ENCODE data around the gene SH3RF3. TPM values are rescaled to one million over a fixed set of nuclear protein-coding genes. Genes with fewer than 3 reads are reported as not detected.
A peak's percentile ranks its signal among the peaks of the same experiment; 100 is the strongest.

SH3RF3 gene
- polyA plus RNA-seq, 1 donor: 5.0 TPM

DNA sequence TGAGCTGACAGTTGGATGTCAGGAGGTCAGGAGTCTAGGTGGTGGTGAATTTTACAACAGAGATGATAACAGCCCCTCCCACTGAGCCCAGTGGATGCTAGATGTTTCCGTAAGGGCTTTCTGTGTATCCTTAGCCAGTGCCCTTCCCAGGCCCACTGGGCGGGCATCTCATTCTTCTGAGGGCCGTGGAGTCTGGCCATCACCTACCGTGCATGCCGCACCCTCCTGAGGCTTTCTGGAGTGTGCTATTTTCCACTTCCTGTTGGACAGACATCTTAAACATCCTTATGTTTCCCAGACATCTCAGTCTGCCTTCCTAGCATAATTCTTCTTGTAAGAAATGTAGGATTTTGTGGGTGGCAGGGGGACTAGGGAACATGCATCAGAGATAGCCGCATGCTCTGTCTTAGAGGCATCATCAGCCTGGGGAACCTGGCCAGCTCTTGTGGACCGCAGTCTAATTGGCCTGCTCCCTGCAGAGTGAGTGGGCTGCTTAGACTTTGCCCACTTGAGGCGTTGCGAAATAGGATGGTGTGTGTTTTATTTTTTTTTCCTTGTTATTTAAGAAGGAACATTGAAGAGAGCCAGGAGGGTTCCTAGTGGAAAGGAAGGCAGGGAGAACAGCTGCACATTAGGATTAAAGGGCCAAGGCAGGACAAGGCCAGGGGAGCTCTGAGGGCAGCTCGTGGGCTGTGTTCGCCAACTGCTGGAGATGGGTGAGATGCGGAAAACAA lies 135.8 kb downstream of the SH3RF3 start:
- DNase-seq: no peak

DNA sequence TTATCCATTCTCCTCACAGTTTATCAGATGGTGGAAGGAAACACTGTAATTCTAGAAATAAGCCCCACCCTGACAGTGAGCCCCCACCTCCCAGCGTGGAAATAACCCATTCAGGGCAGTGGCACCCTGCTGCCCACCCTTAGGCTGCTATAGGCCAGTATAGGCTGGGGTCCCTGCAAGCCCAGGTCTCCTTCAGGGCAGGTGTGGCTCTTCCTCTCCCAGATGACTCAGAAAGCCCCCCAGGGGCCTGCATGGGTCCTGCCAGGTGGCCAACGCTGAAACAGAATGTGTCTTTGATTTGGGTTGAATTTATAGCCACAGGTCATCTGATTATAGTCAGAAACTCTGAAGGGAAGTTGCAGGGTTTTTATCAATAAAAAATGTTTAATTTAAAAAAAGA lies 136.4 kb downstream of the SH3RF3 start:
- DNase-seq: no peak

DNA sequence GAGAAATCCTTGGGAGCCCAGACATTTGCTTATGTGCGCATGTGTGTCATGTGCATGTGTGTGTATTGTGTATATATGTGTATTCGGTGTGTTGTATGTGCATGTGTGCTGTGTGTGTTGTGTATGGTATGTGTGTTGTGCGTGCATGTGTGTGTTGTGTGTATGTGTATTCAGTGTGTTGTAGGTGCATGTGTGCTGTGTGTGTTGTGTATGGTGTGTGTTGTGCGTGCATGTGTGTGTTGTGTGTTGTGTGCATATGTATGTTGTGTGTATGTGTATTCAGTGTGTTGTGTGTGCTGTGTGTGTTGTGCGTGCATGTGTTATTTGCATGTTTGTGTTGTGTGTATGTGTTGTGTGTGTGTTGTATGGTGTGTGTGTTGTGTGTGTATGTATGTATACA lies 136.9 kb downstream of the SH3RF3 start:
- DNase-seq: no peak

DNA sequence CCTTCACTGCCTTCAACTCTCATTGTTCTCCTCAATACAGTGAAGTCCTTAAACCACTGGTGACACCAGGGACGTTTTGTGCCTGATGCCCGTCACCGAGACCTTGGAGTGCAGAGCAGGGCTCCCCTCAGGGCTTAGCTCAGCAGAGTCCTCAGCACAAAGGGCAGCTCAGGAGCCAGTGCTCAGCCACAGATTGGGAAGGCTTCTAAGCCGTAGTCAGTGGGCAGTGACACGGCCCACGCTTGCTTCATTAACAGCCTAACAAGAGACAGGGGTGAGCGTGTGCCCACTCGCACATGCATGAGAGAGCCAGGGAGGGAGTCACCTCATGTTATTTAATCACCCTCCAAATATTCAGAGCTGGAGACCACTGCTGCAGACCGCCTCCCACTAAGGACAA lies 137.5 kb downstream of the SH3RF3 start:
- no peak for DNase-seq

DNA sequence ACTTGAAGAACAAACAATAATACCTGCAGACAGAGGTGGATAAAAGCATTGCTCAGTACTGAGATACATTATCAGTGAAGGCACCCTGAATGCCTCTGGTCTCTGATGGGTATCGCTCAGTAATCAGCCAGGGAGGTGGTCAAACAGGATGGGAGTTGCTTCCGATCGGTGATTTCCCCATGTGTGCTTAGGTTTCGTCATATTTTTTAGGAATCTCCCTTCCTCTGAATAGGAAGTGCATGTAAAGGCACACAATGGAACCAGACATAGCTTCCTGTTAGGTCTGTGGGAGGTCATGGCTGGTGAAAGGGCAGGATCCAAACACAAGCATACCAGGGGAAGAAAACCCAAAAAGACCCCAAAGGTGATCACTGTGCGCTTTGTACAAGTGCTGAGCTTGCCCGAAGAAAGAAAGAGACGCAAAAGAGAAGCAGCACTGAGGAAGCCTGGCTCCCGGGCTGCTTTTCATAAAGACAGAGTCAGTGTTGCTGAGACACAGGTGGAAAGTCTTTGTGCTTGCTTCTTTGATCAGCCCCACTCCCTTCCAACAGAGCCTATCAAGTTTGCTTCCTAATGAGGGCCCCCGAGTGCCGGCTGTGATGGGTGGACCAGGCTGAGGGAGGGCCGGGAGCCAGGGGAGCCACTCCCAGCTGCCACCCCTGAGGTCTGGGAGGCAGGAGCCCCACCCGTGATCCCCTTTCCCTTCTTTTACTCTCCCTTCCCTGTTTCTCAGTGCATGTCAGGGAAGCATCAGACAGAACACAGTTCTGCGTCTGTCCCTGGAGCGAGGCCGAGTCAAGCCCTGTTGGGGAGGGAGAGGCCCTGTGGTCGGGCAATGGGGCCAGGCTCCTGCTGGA lies 138.2 kb downstream of the SH3RF3 start:
- DNase-seq: no peak

DNA sequence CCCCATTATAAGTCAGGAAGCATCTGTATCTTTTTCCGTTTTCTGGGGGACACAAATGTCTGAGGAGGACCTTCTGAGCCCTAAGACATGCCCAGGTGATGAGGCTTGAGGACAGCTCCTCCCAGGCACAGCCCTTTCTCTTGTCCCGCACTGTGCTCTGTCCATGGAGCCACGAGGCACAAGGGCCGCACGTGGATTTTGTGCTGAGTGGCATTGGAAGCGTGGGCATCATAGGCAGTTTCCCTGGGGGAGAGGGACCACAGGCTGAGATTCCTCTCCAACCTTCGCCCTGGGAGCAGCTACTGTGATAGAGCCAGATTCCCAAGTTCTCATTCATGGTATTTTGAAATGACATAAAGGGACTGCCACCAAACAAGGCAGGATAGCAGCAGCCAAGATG lies 139.9 kb downstream of the SH3RF3 start:
- no peak for DNase-seq

DNA sequence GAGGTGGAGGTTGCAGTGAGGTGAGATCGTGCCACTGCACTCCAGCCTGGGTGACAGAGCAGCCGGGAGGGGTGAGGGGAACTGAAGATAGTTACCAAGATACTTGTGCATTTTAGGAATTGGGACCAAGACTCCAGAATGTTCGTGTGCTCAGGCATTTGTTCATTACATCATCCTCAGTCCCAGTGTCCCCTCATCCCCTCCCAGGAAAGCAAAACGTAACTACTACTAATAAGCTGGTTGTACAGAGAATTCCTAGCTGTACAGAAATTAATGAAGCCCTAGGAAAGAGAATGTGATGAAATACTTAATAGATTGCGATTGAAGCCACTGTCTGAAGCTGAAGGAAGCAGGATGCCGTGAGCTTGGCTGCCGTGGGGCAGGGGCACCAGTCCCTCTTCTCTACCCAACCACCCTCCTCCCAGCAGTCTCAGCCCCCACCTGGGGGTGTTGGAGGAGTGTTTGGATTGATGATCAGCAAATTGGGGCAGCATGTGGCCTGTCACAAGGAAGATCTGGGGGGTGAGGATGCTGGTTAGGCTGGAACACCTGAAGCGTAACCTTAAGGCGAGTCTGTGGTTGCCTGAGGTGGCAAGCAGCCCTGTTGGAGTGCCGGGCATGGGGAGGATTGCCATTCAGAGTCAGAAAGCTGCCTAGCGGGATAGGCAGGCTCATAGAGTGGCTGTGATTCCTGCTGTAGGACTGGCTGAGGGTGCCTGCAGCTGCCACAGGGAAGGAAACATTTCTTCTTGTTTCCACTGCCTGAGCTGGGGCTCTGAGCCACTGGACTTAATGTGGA lies 140.9 kb downstream of the SH3RF3 start:
- DNase-seq: no peak

DNA sequence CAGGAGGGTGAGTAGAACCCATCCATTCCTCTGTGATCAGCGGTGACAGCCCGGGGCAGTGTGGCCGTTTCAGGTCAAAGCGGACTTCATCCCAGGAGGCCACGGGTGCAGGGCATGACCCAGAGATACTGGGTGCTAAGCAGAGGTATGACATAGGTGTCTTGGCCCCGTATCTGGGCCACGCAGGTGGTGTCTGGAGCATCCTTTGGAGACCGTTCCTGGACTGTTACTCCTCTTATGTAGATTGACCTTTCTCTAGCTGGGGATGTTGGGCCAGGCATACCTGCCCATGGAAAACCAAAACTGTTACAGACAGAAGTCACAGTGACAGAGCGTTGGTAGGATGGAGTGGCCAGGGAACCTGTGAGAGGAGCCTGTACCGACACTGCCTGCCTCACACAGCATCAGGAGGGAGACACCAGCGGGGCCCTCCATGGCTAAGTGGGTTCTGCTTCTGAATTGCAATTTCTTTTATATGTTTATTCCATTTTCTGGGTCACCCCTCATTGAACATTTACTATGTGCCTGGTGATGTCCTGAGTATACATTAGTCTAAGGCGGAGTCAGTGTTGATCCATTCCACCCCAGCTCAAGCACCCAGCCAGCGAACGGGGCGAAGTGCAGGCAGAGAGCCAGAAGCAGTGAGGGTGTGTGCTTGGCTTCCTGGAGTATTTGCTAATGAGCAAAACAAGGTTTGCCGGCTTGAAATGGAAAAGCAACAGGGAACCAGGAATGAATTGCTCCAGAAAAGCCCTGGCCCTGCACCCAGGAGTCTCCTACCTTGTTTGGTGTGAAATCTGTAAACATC lies 141.7 kb downstream of the SH3RF3 start:
- no peak for DNase-seq

DNA sequence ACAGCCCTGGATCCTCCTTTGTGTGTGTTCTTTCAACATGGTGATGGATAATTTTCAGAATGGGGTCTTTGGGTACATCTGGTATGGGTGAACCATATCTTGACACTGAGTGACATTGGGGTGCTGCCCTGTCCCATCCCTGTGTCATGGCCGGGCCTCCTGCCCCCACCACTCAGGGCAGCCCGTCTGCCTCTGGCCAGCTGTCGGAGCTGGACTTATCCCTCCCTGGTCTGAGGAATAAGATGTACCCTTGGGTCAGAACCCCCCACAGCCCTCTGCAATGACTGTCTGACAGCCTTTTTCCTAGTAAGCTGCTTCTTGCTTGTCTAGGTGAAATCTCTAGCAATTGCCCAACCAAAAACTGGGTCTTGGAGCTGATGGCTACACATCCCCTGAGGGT lies 142.9 kb downstream of the SH3RF3 start:
- DNase-seq: no peak

DNA sequence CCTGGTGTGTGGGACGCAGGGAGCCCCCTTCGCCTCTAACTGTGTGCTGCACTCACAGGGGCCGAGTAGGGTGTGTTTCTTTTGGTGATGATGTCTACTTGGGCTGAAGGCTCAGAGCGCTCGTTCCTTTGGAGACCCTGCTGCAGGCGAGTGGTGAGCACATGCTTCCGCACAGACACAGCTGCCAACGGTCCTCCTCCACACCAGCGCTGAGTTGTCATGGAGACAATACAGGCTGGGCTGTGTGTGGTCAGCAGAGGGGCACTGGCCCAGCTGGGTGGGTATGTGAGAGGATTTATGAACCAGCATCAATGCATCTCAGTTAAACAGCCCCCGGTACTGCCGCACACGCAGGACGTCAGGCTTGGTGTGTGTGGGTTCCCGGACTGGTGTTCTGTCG lies 143.5 kb downstream of the SH3RF3 start:
- no peak for DNase-seq

DNA sequence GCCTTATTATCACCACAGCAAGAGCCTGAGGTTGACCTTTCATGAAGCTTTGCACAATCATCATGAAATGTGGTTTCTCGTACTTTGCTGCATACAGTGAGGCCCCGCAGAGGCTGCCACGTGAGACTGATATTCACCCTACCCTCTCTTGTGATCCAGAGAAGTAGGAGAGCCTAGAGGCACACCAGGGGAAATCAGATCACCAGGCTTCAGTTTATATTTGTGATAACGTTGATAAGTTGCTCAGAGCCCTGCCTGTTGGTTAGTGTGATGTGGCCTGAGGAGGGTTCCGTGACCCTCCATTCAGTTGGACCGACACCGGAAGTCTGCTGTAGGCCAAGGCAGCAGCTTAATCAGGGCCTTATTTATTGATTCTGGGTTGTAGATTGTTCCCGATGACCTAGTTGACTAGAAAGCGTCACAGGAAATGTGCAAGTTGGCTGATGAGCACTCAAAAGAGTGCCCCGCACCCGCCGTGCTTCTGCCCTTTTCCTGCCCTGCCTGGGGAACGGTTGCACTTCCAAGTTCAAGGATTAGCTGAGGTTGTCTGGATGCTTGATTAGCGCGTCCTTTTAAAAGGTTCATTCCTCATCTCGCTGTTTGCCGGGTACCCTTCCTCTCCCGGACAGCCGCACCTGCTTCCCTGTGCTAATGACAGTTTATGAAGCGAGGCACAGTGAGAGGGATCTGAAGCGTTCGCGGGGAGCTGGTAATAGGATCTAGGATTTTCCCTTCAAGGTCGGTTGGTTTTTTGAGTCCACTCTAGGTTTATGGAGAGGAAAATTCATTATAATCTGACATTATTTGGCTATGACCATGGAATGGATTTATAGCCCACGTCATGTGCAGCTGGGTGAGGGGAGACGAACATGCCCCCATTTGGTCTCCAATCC lies 146.4 kb downstream of the SH3RF3 start:
- DNase-seq: no peak

DNA sequence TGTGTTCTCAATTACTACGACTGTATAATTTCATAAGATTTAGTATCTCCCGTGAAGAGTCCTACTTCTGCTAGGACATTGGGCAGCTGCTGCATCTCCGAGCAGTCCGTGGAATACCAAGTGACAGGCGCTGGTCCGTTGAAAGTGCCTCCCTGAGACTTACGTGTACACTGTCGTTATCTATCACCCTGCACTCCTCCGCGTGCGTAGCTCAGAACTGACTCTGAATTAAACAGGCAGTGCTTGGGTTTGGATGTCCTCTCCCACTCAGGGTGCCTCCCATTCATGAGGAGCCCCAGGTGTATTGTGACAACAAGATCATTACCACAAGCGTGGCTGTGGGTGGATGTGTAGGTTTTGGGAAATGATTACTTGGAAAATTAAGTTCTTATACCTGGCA lies 148.4 kb downstream of the SH3RF3 start:
- no peak for DNase-seq

DNA sequence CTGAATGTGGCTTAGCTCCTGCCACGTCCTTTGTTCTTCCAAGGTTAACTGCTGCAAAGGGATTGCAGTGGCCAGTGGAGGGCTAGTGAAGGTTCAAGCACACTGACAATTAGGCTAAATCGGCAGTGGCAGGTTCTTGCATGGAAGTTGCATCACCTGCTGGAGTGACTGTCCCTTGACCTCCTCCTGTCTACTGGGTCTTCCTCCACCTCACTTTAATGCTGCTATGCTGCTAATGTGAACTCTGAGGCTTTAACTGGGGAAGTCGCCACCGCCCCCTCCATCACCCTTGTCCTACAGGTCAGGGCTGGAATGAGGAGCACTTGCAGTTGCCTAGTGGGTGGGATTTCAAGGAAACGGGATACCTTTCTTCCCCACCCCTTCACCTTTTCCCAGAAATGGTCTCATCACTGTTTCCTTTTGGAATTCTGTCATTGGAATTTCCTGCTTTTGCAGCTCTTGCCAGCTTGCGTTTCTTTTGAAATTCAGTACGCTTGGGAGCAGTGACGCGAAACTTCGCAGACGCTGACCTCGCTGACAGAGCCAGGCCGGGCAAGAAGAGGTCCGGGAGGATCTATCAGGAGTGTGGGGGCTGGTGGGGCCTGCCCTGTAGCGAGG lies 150.3 kb downstream of the SH3RF3 start:
- DNase-seq: no peak

DNA sequence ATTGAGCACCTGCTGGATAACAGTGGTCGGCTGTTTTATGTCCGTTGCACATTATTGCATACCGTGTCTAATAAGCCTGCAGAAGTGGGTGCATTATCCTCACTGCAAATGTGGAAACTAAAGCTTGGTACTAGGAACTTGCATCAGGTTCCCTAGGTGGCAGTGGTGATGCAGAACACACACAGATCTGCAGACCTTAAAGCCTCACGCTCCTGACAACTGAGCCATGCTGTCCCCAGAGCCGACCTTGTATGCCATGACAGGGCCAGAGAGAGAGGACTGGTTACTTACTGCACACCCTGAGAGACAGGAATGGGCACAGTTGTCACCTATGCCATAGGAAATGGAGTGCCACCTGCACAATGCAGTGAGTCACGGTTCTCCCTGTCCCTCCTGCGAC lies 151.8 kb downstream of the SH3RF3 start:
- DNase-seq: no peak

DNA sequence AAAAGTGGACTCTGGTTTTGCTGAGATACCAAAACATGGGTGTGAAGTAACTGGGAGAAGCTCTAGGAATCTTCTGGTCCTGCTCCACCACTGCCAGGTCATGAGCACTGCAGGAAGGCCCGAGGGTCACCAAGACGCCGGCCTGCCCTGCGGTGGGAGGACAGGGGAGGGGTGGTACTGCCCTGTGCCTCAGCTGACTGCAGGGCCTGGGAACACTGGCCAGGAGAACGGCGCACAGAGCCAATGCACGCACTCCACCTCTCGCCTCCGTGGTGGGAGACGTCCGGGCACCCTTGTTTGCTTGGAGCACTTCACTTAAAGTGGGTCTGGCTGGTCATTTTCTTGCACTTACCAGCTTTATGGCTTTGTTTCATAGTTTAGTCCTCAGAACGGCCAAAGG lies 153.4 kb downstream of the SH3RF3 start:
- DNase-seq: no peak

DNA sequence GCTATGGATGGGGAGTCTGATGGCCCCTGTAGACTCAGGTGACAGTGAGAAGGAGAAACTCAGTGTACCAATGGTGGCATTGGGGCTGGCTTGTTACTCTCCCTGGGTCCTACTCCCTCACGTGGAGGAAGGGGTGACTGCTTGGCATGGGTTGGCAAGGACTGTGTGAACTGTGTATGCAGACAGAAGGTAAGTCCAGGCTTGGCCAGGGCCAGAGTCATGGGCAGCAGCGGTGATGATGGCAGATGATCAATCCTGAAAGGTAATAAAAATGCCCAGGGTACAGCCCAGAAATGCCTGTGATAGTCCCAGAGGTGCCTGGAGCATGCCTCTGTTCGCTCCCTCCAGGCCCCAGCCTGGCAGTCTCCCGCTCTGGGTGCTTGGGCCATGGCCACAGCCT lies 153.9 kb downstream of the SH3RF3 start:
- DNase-seq: no peak

DNA sequence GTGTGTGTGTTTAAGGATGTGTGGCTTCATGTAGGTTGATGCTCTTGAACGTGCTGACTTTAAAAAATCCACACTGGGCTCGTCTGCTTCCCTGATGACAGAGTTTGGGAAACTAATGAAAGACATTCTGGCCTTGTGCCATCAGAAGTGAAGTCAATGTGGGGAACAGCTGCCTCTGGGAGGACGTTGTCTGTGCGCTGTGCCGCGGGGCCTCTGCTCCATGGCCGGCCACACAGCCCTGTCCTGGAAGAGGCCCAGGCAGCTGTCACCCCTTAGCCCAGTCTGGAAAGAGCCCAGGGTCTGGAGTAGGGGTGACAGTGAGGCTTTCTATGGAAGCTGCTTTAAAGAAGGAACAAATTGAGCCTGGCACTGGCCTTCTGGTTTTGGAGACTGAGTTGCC lies 155.8 kb downstream of the SH3RF3 start:
- peak; percentile 76 for DNase-seq

DNA sequence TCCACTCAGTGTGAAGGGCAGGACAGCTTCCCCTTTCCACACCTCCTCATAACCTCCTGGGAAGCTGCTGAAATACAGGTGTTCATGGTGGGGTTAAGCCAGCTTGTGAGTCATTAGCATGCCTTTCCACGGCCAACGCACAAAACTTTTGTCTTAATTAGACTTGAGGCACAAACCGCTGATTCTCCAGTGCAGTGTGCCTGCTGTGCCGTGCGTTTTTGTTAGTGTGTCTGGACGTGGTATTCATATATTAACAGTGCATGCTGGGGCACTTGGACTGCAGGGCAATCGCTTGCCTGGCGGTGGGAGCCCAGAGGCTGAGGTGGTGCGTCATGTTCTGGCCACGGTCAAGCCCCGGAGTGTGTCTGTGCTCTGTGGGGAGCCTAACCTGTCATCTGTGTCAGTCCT lies 156.2 kb downstream of the SH3RF3 start:
- no peak for DNase-seq

DNA sequence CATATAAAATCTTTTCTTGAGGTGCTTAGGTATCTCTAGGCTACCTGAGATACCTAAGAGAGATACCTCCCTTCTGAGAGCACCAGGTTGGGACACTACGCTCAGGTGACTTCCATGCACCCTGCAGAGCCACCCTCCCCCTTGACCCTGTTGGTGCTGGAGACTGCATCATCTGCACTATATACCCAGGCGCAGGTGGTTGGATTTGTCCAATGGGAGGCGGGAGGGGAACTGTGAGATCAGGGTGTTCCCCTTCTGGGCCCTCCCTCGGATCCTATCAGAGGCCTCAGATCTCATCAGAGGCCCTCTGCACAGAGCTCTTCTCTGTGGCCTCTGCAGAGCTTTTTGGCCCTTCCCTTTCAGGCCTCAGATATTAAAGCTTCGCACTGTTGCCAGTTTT lies 158.4 kb downstream of the SH3RF3 start:
- DNase-seq: no peak

DNA sequence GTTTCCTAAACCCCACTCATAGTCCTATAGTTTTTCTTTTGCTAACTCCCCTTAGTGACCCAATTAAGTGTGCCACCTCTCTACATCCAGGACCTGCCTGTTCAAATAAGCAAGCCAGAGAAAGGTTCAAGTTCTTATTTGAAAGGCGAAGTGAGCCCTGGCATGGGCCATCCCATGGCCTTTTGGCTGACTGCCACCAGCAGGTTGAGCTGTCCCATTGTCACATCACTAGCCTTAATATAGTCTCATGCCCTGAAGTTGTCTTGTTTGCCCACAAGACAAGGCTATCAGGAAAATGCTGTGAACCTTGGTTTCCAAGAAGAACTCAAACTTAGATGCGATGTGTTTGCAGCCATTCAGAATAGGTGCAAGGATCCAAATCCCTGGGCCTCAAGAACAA lies 158.8 kb downstream of the SH3RF3 start:
- no peak for DNase-seq

All from hindlimb muscle (tissue), 1 donor.